ENCODE measurements around the gene PLXDC1.

PLXDC1 gene

DNA sequence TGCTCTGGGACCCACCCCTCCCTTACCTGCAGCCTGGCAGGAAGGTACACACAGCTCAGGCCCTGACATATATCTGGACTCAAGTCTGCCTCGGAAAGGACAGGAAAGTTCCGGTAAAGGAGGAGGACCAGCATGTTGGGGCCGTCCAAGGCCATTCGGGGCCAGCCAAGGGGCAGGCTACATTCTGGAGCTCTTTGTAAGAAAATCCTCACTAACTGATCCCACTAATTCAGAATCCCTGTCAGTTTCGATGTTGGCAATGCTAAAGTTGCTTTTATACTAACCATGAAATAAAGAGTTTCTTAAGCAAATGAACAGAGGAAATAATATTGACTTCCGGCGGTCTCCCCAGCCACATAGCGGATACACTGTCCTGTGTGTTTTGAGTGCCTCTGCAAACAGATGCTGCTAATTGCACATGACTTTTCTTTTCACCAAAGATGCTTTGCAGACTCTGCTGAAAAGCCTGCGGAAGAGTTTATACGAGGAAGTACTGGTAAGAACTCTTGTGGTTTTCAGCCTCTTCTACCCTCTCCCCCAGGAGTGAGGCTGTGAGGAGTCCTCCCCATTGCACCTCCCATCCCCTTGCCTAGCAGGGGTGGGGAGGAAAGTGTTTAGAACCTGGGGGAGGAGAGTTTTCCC, 54.8 kb downstream of the PLXDC1 start:
- ChIA-PET CTCF (no interaction called here), POLR2A (no interaction called here)
- no peak for DNase-seq (ENCODE audit: extremely low spot score)
- TF ChIP-seq CTCF (IDR thresholded peaks at IDR 0.05; ENCODE audit: control extremely low read depth, extremely low read depth, low read depth, missing control alignments), result no peak

GRCh38 chr17:39095309-39095686, 56.1 kb downstream of the PLXDC1 start:
- no peak for TF ChIP-seq CTCF (IDR thresholded peaks at IDR 0.05; ENCODE audit: control extremely low read depth, extremely low read depth, low read depth, missing control alignments)
- ChIA-PET CTCF (no interaction called here), POLR2A (interaction anchor here (0.7 kb wide), 1 partner anchor 19 kb away, joined by 3 read pairs; no protein-coding TSS in a partner anchor)
- DNase-seq (ENCODE audit: extremely low spot score), result no peak

DNA sequence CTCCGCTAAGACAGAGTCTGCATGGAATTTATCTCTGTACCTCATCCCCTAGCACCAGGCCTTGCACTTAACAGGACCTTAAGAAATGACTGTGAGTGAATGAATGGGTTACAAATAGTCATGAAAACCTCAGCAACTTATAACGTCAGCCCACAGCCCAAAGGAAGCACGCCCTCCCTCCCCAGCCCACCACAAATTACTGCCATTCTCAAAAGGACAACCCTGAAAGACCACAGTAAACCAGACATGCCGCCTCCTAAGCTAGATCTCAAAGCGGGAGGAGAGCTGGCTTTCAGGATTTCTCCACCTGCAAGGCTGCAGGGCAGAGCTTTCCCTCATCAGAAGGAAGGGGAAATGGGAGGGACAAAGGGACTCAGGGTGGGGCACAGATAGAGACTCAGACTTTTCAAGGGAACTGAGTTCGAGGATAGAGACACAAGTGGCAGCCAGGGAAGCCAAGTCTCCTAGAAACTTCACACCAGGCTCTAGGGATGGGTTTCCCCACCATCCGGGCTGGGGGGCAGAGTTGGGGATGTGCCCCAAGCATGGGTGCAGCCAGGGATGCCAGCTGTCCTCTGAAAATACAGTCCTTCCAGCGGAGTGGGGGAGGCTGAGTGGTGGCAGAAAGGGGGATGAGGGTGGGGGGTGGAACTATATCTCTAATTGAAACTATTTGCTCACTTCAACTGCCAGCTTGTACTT, 56.7 kb downstream of the PLXDC1 start:
- TF ChIP-seq CTCF (IDR thresholded peaks at IDR 0.05; ENCODE audit: control extremely low read depth, extremely low read depth, low read depth, missing control alignments), result no peak
- DNase-seq (ENCODE audit: extremely low spot score), result no peak
- ChIA-PET POLR2A (no interaction called here), CTCF (no interaction called here)

GRCh38 chr17:39092692-39093230, 58.7 kb downstream of the PLXDC1 start:
- no peak for DNase-seq (ENCODE audit: extremely low spot score)
- TF ChIP-seq CTCF (IDR thresholded peaks at IDR 0.05; ENCODE audit: control extremely low read depth, extremely low read depth, low read depth, missing control alignments), result no peak
- ChIA-PET CTCF (interaction anchor here (0.7 to 1.8 kb wide), 6 partner anchors 9 to 151 kb away, joined by 3 to 8 read pairs (median 3); no protein-coding TSS in a partner anchor), POLR2A (no interaction called here)

- no peak for TF ChIP-seq CTCF (IDR thresholded peaks at IDR 0.05; ENCODE audit: control extremely low read depth, extremely low read depth, low read depth, missing control alignments)
- CTCF ChIA-PET, result interaction anchor here (1.0 to 1.8 kb wide), 3 partner anchors 23 to 63 kb away, joined by 3 to 5 read pairs (median 3); no protein-coding TSS in a partner anchor
- DNase-seq (ENCODE audit: extremely low spot score), result no peak
- POLR2A ChIA-PET, result no interaction called here
These were observed 60.4 kb downstream of the PLXDC1 start for GRCh38 chr17:39090908-39091665.

GRCh38 chr17:39090400-39090799, 61.0 kb downstream of the PLXDC1 start:
- no peak for DNase-seq (ENCODE audit: extremely low spot score)
- ChIA-PET CTCF (interaction anchor here (1.5 kb wide), 1 partner anchor 63 kb away, joined by 3 read pairs; no protein-coding TSS in a partner anchor), POLR2A (no interaction called here)
- TF ChIP-seq CTCF (IDR thresholded peaks at IDR 0.05; ENCODE audit: control extremely low read depth, extremely low read depth, low read depth, missing control alignments), result no peak

Data from GM10248 (cell line).